Liver (tissue), 3 donors: ENCODE results near the gene C21orf58.

Experiments
- JUND ChIP-seq, 2 donors: IDR thresholded peaks; 2 replicates each; pipeline ENCODE4 v1.6.1; 2016; ENCODE audit warnings: antibody characterized with exemption in 2 of 2
- RAD21 ChIP-seq, 2 donors: IDR thresholded peaks; 2 replicates each; pipeline ENCODE4 v1.6.1; 2016; ENCODE audit warnings: antibody characterized with exemption in 2 of 2, mild to moderate bottlenecking in 2 of 2
- TAF1 ChIP-seq: conservative IDR thresholded peaks from 2 replicates; pipeline ENCODE4 v1.6.1; 2016; ENCODE audit warnings: antibody characterized with exemption, mild to moderate bottlenecking
- TF ChIP-seq, protein P1 (sequence below): fragments of 150-350 bp; IDR thresholded peaks from 2 replicates; pipeline ENCODE4 v1.5.1; 2017; ENCODE audit warnings: improper control_type of control experiment, low read depth, low read length; ENCODE audit not compliant: missing input control
- TF ChIP-seq, protein P2 (sequence below): IDR thresholded peaks from 2 replicates; pipeline ENCODE4 v1.6.1; 2016; ENCODE audit warnings: antibody characterized with exemption, mild to moderate bottlenecking
- TF ChIP-seq, protein P3 (sequence below): IDR thresholded peaks from 2 replicates; pipeline ENCODE4 v1.6.1; 2016; ENCODE audit warnings: antibody characterized with exemption
- donor health status: healthy.
- donor health status: healthy.

DNA sequence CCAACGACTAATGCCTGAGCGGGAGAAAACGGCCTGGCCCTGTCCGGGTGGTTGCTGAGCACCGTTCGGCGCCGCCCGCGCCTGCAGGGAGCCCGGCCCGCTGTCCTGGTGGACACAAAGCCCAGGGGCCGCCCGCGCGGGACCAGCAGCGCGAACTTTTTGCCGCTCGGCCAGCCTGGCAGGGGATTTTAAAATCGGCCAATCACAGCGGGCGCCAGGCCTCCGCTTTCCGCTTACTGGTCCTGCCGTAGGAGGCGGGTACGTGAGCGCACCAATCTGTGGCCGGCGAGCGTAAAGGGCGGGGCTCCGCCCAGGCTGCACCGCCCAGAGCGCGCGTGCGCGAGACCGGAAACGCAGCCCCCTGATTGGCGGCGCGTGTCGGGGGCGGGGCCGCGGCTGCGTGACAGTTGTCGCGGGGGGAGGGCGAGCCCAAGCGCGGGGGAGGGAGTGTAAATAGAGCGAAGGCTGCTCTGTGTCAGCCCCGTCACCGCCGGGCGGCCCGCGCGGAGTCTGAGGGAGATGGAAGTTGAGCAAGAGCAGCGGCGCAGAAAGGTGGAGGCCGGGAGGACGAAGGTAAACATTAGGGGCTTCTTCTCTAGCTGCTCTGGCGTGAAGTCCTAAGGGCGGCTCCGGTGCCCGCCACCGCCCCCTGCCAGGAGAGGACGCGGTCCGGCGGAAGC lies at the start of gene C21orf58, which contains the start of gene PCNT:
- TF ChIP-seq, protein P1, sequence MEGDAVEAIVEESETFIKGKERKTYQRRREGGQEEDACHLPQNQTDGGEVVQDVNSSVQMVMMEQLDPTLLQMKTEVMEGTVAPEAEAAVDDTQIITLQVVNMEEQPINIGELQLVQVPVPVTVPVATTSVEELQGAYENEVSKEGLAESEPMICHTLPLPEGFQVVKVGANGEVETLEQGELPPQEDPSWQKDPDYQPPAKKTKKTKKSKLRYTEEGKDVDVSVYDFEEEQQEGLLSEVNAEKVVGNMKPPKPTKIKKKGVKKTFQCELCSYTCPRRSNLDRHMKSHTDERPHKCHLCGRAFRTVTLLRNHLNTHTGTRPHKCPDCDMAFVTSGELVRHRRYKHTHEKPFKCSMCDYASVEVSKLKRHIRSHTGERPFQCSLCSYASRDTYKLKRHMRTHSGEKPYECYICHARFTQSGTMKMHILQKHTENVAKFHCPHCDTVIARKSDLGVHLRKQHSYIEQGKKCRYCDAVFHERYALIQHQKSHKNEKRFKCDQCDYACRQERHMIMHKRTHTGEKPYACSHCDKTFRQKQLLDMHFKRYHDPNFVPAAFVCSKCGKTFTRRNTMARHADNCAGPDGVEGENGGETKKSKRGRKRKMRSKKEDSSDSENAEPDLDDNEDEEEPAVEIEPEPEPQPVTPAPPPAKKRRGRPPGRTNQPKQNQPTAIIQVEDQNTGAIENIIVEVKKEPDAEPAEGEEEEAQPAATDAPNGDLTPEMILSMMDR = no peak
- TF ChIP-seq, protein P2, sequence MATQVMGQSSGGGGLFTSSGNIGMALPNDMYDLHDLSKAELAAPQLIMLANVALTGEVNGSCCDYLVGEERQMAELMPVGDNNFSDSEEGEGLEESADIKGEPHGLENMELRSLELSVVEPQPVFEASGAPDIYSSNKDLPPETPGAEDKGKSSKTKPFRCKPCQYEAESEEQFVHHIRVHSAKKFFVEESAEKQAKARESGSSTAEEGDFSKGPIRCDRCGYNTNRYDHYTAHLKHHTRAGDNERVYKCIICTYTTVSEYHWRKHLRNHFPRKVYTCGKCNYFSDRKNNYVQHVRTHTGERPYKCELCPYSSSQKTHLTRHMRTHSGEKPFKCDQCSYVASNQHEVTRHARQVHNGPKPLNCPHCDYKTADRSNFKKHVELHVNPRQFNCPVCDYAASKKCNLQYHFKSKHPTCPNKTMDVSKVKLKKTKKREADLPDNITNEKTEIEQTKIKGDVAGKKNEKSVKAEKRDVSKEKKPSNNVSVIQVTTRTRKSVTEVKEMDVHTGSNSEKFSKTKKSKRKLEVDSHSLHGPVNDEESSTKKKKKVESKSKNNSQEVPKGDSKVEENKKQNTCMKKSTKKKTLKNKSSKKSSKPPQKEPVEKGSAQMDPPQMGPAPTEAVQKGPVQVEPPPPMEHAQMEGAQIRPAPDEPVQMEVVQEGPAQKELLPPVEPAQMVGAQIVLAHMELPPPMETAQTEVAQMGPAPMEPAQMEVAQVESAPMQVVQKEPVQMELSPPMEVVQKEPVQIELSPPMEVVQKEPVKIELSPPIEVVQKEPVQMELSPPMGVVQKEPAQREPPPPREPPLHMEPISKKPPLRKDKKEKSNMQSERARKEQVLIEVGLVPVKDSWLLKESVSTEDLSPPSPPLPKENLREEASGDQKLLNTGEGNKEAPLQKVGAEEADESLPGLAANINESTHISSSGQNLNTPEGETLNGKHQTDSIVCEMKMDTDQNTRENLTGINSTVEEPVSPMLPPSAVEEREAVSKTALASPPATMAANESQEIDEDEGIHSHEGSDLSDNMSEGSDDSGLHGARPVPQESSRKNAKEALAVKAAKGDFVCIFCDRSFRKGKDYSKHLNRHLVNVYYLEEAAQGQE = peak; percentile 68
- TF ChIP-seq, protein P3, sequence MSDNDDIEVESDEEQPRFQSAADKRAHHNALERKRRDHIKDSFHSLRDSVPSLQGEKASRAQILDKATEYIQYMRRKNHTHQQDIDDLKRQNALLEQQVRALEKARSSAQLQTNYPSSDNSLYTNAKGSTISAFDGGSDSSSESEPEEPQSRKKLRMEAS = no peak
- TF ChIP-seq RAD21 (IDR thresholded peaks at IDR 0.05) = peak in 1 of 2 donors; percentile 6
- no peak for TF ChIP-seq JUND (IDR thresholded peaks at IDR 0.05)
- no peak for TF ChIP-seq TAF1
